A673 (cell line): ENCODE data around the gene IMPDH1. TPM values are rescaled to one million over a fixed set of nuclear protein-coding genes. Genes with fewer than 3 reads are reported as not detected.

Experiments used
- BruUV-seq: library from RNA; stranded (reverse); fragments of 400-500 nt; replicated peaks from 2 replicates; lab custom pipeline; 2021; lab: Mats Ljungman, UMichigan
- CTCF ChIA-PET: fragments of 300-600 bp; sonication (Branson Sonifier 250); formaldehyde crosslinking; loops from one replicate; lab custom pipeline; 2022; ENCODE audit warnings: antibody characterized with exemption; lab: Charles Lee
- POLR2A ChIA-PET: fragments of 300-600 bp; sonication (Branson Sonifier 250); formaldehyde crosslinking; loops from one replicate; lab custom pipeline; 2022; ENCODE audit warnings: antibody characterized with exemption; ENCODE audit not compliant: low non-redundant PET; lab: Charles Lee
- DNase-seq: peaks from one replicate; pipeline ENCODE4 v3.0.0-alpha.2; 2015; ENCODE audit warnings: low spot score
- H3K27ac ChIP-seq: fragments of 200-600 bp; sonication (generic); 2 replicates; pipeline ENCODE4 v1.5.1; 2016; ENCODE audit warnings: mixed run types, low read depth, mild to moderate bottlenecking, mixed read lengths, antibody characterized with exemption, low read length; ENCODE audit not compliant: poor library complexity, severe bottlenecking
- H3K27me3 ChIP-seq: fragments of 200-600 bp; sonication (generic); replicated peaks from 2 replicates; pipeline ENCODE4 v1.6.1; 2017; ENCODE audit warnings: mixed run types, low read depth, mild to moderate bottlenecking, mixed read lengths, antibody characterized with exemption, low read length; ENCODE audit not compliant: insufficient read depth, poor library complexity
- H3K36me3 ChIP-seq: fragments of 200-600 bp; sonication (generic); 2 replicates; pipeline ENCODE4 v1.6.1; 2016; ENCODE audit warnings: mixed run types, mild to moderate bottlenecking, mixed read lengths, antibody characterized with exemption, low read length; ENCODE audit not compliant: insufficient read depth, poor library complexity, severe bottlenecking
- H3K4me1 ChIP-seq: fragments of 200-600 bp; sonication (generic); 2 replicates; pipeline ENCODE4 v1.6.1; 2017; ENCODE audit warnings: mixed run types, mild to moderate bottlenecking, mixed read lengths, antibody characterized with exemption, low read length; ENCODE audit not compliant: insufficient read depth, poor library complexity, severe bottlenecking
- H3K4me3 ChIP-seq: fragments of 200-600 bp; sonication (generic); 2 replicates; pipeline ENCODE4 v1.5.1; 2016; ENCODE audit warnings: low read depth, mixed run types, mild to moderate bottlenecking, mixed read lengths, low read length; ENCODE audit not compliant: poor library complexity, severe bottlenecking
- H3K9me3 ChIP-seq: fragments of 200-600 bp; sonication (generic); 2 replicates; pipeline ENCODE4 v1.6.1; 2016; ENCODE audit warnings: mixed run types, low read depth, mild to moderate bottlenecking, mixed read lengths, antibody characterized with exemption, low read length; ENCODE audit not compliant: poor library complexity, severe bottlenecking
- CTCF ChIP-seq: fragments of 300-800, 200-600 bp; sonication (generic); conservative IDR thresholded peaks from 2 replicates; pipeline ENCODE4 v1.5.1; 2017; ENCODE audit warnings: low read depth, mild to moderate bottlenecking, antibody characterized with exemption, low read length, moderate library complexity, mixed read lengths
- EZH2 ChIP-seq: fragments of 200-600 bp; sonication (generic); IDR thresholded peaks from 2 replicates; pipeline ENCODE4 v1.6.1; 2017; ENCODE audit warnings: borderline replicate concordance, low read depth, mild to moderate bottlenecking, mixed read lengths, antibody characterized with exemption, low read length; ENCODE audit not compliant: poor library complexity, severe bottlenecking
- intact Hi-C: fragments of 100-400 bp; cut with micrococcal nuclease; formaldehyde crosslinking; loops from one replicate; pipeline ENCODE4 v1.10.0; 2022; ENCODE audit not compliant: unreplicated experiment
- total RNA-seq: library from RNA; stranded (reverse); gene quantifications from 2 replicates; pipeline ENCODE4 v1.2.3, GENCODE V29; 2021

IMPDH1 gene
- total RNA-seq, 1 experiment from 2014 or later: 92.6 TPM

- no peak for DNase-seq
- CTCF ChIA-PET: no interaction called here
- Histone ChIP-seq H3K4me1 (peaks cover 10% of the 10 kb centered on the region), H3K27me3 (no peaks in the 10 kb centered on the region), H3K4me3 (no peak overlapping the region), H3K9me3 (no peaks in the 10 kb centered on the region), H3K36me3 (peaks cover 3% of the 10 kb centered on the region), H3K27ac (no peak overlapping the region)
- BruUV-seq: no TSS peak
- TF ChIP-seq CTCF: no peak
- no peak for TF ChIP-seq EZH2
- POLR2A ChIA-PET: no interaction called here
- intact Hi-C loops: no loop called here
Observed at GRCh38 chr7:128351296-128352152, 58.3 kb downstream of the IMPDH1 start.

GRCh38 chr7:128350708-128351295 is 59.0 kb downstream of the IMPDH1 start:
- Histone ChIP-seq H3K27ac (no peak overlapping the region), H3K9me3 (no peaks in the 10 kb centered on the region), H3K27me3 (no peaks in the 10 kb centered on the region), H3K4me1 (peaks cover 10% of the 10 kb centered on the region), H3K4me3 (no peak overlapping the region), H3K36me3 (no peaks in the 10 kb centered on the region)
- CTCF ChIA-PET: no interaction called here
- TF ChIP-seq EZH2 (no peak), CTCF (no peak)
- intact Hi-C loops: no loop called here
- BruUV-seq: no TSS peak
- POLR2A ChIA-PET: no interaction called here
- DNase-seq: no peak

GRCh38 chr7:128349466-128349825 is 60.3 kb downstream of the IMPDH1 start:
- H3K4me1 ChIP-seq: peaks cover 10% of the 10 kb centered on the region
- H3K4me3 ChIP-seq: no peak overlapping the region
- H3K27ac ChIP-seq: no peak overlapping the region
- ChIA-PET CTCF (interaction anchor here (2.4 kb wide), 1 partner anchor 38 kb away, joined by 36 read pairs; no protein-coding TSS in a partner anchor), POLR2A (no interaction called here)
- BruUV-seq: no TSS peak
- H3K36me3 ChIP-seq: no peaks in the 10 kb centered on the region
- no peak for DNase-seq
- intact Hi-C loops: no loop called here
- no peaks in the 10 kb centered on the region for H3K27me3 ChIP-seq
- TF ChIP-seq EZH2 (no peak), CTCF (no peak)
- H3K9me3 ChIP-seq: no peaks in the 10 kb centered on the region
